ENCODE measurements around the gene DST. TPM values are rescaled to one million over a fixed set of nuclear protein-coding genes. Genes with fewer than 3 reads are reported as not detected.

DST gene
- total and polyA plus RNA-seq, 2 of the 8 experiments (the other 6 are each of a cell fraction or from before 2014, with no cell fraction given): 49.4 to 116 TPM

DNA sequence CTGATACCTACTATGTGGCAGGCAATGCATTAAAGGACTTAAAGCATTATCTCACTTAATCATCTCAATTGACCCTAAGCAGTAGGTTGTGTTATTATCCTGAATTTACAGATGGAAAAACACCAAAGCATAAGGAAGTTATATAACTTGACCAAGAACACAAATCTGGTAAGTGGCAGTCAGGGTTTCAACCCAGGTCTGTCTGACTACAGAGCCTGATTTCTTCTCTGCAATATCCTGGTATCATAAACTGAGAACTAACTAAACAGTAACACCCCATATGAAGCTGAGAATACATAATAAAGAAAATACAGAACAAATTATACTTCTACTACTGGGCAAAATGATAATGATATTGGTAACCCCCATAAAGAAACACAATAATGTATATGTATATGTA, 13.8 kb upstream of the DST start:
- no peak overlapping the region for H4K91ac ChIP-seq (replicated peaks; ENCODE audit: insufficient read length, low read length)
- no peak overlapping the region for H4K5ac ChIP-seq (ENCODE audit: insufficient read length, low read depth, low read length)
- no peak overlapping the region for H3K18ac ChIP-seq (ENCODE audit: extremely low read depth, low read length)
- no peaks in the 10 kb centered on the region for H3K36me3 ChIP-seq (ENCODE audit: control insufficient read depth in 2 of 4, insufficient read depth in 4 of 4, low read length in 3 of 4)
- no peak for TF ChIP-seq TBP (IDR thresholded peaks at IDR 0.05; ENCODE audit: low read depth, low read length)
- no peak for TF ChIP-seq CREB1 (IDR thresholded peaks at IDR 0.05)
- no peak for TF ChIP-seq CEBPB (IDR thresholded peaks at IDR 0.05; ENCODE audit: low read depth, low read length)
- no peak for TF ChIP-seq SUZ12 (IDR thresholded peaks at IDR 0.05; ENCODE audit: low read length)
- no peak for TF ChIP-seq BCL11A (IDR thresholded peaks at IDR 0.05; ENCODE audit: low read depth in 2 of 2, low read length in 2 of 2)
- no peak for TF ChIP-seq SIN3A (conservative IDR thresholded peaks at IDR 0.05 in 1 of 2, IDR thresholded peaks at IDR 0.05 in 1 of 2; ENCODE audit: low read depth in 1 of 2, low read length in 2 of 2)
- no peak for FAIRE-seq
- no peak overlapping the region for H2BK12ac ChIP-seq (ENCODE audit: low read depth, low read length)
- no peak overlapping the region for H3K27ac ChIP-seq (ENCODE audit: low read depth, low read length)
- H3K27me3 ChIP-seq (replicated peaks in 1 of 4; ENCODE audit: control insufficient read depth in 3 of 4, extremely low read depth in 1 of 4, insufficient read depth in 3 of 4, low read length in 3 of 4): no peaks in the 10 kb centered on the region
- H3K23me2 ChIP-seq (ENCODE audit: low read depth, low read length): no peaks in the 10 kb centered on the region; the same call in 1 of the 2 replicates
- no peak overlapping the region for H2BK20ac ChIP-seq (ENCODE audit: low read length)
- H2BK15ac ChIP-seq (ENCODE audit: low read length): no peak overlapping the region
- no peak overlapping the region for H3K9ac ChIP-seq (replicated peaks in 1 of 4; ENCODE audit: extremely low read depth in 1 of 4, low read depth in 3 of 4, low read length in 3 of 4)
- H4K8ac ChIP-seq (ENCODE audit: extremely low read depth, insufficient read depth, low read length): no peak overlapping the region
- no peak overlapping the region for H2BK120ac ChIP-seq (replicated peaks; ENCODE audit: low read depth, low read length)
- H3K4me3 ChIP-seq (ENCODE audit: extremely low read depth in 1 of 4, insufficient read depth in 2 of 4, low read depth in 3 of 4, low read length in 4 of 4): no peak overlapping the region
- ChIA-PET CTCF (ENCODE audit: partially characterized antibody) (interaction anchor here (1.0 kb wide), 1 partner anchor 64 kb away, joined by 3 read pairs; no protein-coding TSS in a partner anchor), POLR2A (ENCODE audit: partially characterized antibody) (interaction anchor here (1.5 kb wide), 1 partner anchor 11 kb away, joined by 3 read pairs; no protein-coding TSS in a partner anchor)
- no peak overlapping the region for H2AFZ ChIP-seq (ENCODE audit: low read length)
- no peaks in the 10 kb centered on the region for H3K9me3 ChIP-seq (ENCODE audit: insufficient read depth in 2 of 2, low read depth in 1 of 2, low read length in 1 of 2)
- H3K56ac ChIP-seq (replicated peaks; ENCODE audit: insufficient read length, low read depth, low read length): no peak overlapping the region
- DNase-seq (ENCODE audit: low read depth in 1 of 2, low spot score in 2 of 2): no peak
- H3K79me2 ChIP-seq (ENCODE audit: control insufficient read depth in 1 of 2, insufficient read depth in 2 of 2, low read length in 2 of 2): peaks cover 0 to 11% of the 10 kb centered on the region in 2 experiments; a peak in 2 of 4 replicates
- H3K4ac ChIP-seq (replicated peaks; ENCODE audit: insufficient read length, low read depth, low read length): no peak overlapping the region
- H3K4me1 ChIP-seq (replicated peaks in 1 of 4; ENCODE audit: control insufficient read depth in 3 of 4, insufficient read depth in 4 of 4, low read length in 3 of 4): peaks cover 0 to 5% (median 4%) of the 10 kb centered on the region in 4 experiments; a peak in 5 of 7 replicates
- H3K23ac ChIP-seq (ENCODE audit: insufficient read length): no peak overlapping the region
- no peaks in the 10 kb centered on the region for H4K20me1 ChIP-seq (replicated peaks in 1 of 2; ENCODE audit: control insufficient read depth in 1 of 2, insufficient read depth in 2 of 2, low read length in 2 of 2)
- no peak overlapping the region for H2BK5ac ChIP-seq (ENCODE audit: low read depth, low read length)
- no peak overlapping the region for H3K4me2 ChIP-seq (ENCODE audit: insufficient read depth in 1 of 2, low read depth in 2 of 2, low read length in 2 of 2)
- no peaks in the 10 kb centered on the region for H3K79me1 ChIP-seq (ENCODE audit: low read depth, low read length)
- H2AK5ac ChIP-seq (ENCODE audit: low read depth, low read length): no peak overlapping the region
- H3K14ac ChIP-seq (ENCODE audit: insufficient read length): no peak overlapping the region
